ENCODE measurements around the gene EMD. TPM values are rescaled to one million over a fixed set of nuclear protein-coding genes. Genes with fewer than 3 reads are reported as not detected.
A peak's percentile ranks its signal among the peaks of the same experiment; 100 is the strongest.

Gene EMD
- total and polyA plus RNA-seq, 2 of the 13 experiments (the other 11 are each of a cell fraction or from before 2014, with no cell fraction given): 14.5 to 14.9 TPM

GRCh38 chrX:154397888-154398667 is 19.0 kb downstream of the EMD start, which contains the start of gene RPL10 (continued):
- no peak for TF ChIP-seq ZNF34 (CRISPR knock-in tag; IDR thresholded peaks at IDR 0.05; ENCODE audit: borderline replicate concordance)
- no peak for TF ChIP-seq TAF15 (IDR thresholded peaks at IDR 0.05; ENCODE audit: low read depth, low read length, poor library complexity, severe bottlenecking)
- peak; percentile 43 for TF ChIP-seq ASH2L (IDR thresholded peaks at IDR 0.05; ENCODE audit: insufficient read length, low read depth, low read length)
- TF ChIP-seq HOXA9 (CRISPR knock-in tag; IDR thresholded peaks at IDR 0.05; ENCODE audit: borderline replicate concordance): 0 out of 2 replicates have a peak, but pooled peaks have one; percentile 46
- TF ChIP-seq KDM5B (CRISPR knock-in tag; IDR thresholded peaks at IDR 0.05; ENCODE audit: borderline replicate concordance): peak; percentile 73; the same call in 1 of the 2 replicates
- TF ChIP-seq SRSF4 (IDR thresholded peaks at IDR 0.05; ENCODE audit: low read depth, low read length, poor library complexity, severe bottlenecking): no peak
- no peak for TF ChIP-seq FOXO4 (CRISPR knock-in tag; conservative IDR thresholded peaks at IDR 0.05)
- TF ChIP-seq PREB (CRISPR knock-in tag; IDR thresholded peaks at IDR 0.05): no peak
- no peak for TF ChIP-seq CEBPB (IDR thresholded peaks at IDR 0.05; ENCODE audit: borderline replicate concordance, low read depth, low read length)
- TF ChIP-seq, protein P1, sequence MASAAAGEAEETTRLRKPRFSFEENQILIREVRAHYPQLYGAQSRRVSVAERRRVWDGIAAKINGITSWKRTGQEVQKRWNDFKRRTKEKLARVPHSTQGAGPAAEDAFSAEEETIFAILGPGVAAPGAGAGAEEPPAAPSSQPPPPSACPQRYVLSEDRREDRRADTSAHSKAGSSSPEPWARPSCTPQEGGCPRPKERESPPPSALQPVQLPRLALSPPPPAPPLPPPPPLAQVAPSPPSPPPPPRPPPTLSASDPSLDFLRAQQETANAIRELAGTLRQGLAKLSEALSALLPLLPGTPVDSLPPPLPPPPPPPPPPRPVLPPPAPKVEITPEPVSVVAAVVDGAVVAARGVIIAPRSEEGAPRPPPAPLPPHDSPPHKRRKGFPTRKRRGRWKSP (CRISPR knock-in tag; IDR thresholded peaks at IDR 0.05): no peak; the same call in 1 of the 2 replicates
- no peak for TF ChIP-seq ZNF747 (CRISPR knock-in tag; IDR thresholded peaks at IDR 0.05; ENCODE audit: borderline replicate concordance)
- peak; percentile 52 for TF ChIP-seq CBX1 (IDR thresholded peaks at IDR 0.05; ENCODE audit: low read depth)
- TF ChIP-seq POLR2G (IDR thresholded peaks at IDR 0.05; ENCODE audit: low read depth, low read length): peak; percentile 99
- no peak for TF ChIP-seq DNMT3B (CRISPR knock-in tag; conservative IDR thresholded peaks at IDR 0.05)
- TF ChIP-seq ZNF253 (CRISPR knock-in tag; IDR thresholded peaks at IDR 0.05; ENCODE audit: borderline replicate concordance): no peak
- no peak for TF ChIP-seq POGZ (CRISPR knock-in tag; IDR thresholded peaks at IDR 0.05)
- TF ChIP-seq, protein P2, sequence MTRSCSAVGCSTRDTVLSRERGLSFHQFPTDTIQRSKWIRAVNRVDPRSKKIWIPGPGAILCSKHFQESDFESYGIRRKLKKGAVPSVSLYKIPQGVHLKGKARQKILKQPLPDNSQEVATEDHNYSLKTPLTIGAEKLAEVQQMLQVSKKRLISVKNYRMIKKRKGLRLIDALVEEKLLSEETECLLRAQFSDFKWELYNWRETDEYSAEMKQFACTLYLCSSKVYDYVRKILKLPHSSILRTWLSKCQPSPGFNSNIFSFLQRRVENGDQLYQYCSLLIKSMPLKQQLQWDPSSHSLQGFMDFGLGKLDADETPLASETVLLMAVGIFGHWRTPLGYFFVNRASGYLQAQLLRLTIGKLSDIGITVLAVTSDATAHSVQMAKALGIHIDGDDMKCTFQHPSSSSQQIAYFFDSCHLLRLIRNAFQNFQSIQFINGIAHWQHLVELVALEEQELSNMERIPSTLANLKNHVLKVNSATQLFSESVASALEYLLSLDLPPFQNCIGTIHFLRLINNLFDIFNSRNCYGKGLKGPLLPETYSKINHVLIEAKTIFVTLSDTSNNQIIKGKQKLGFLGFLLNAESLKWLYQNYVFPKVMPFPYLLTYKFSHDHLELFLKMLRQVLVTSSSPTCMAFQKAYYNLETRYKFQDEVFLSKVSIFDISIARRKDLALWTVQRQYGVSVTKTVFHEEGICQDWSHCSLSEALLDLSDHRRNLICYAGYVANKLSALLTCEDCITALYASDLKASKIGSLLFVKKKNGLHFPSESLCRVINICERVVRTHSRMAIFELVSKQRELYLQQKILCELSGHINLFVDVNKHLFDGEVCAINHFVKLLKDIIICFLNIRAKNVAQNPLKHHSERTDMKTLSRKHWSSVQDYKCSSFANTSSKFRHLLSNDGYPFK (CRISPR knock-in tag; IDR thresholded peaks at IDR 0.05; ENCODE audit: borderline replicate concordance): peak; percentile 39; the same call in 1 of the 2 replicates
- TF ChIP-seq PCBP2 (optimal IDR thresholded peaks at IDR 0.05; ENCODE audit: low read depth, low read length, poor library complexity, severe bottlenecking): no peak
- TF ChIP-seq ZNF652 (CRISPR knock-in tag; IDR thresholded peaks at IDR 0.05; ENCODE audit: borderline replicate concordance, low read depth): no peak
- peak; percentile 86 for TF ChIP-seq THAP11 (CRISPR knock-in tag; IDR thresholded peaks at IDR 0.05)
- TF ChIP-seq ZNF484 (CRISPR knock-in tag; IDR thresholded peaks at IDR 0.05; ENCODE audit: borderline replicate concordance, low read depth): no peak
- TF ChIP-seq SMC3 (IDR thresholded peaks at IDR 0.05; ENCODE audit: low read length): no peak
- peak; percentile 31 for TF ChIP-seq U2AF1 (optimal IDR thresholded peaks at IDR 0.05; ENCODE audit: low read depth, low read length)
